Panc1 (cell line): ENCODE data around the gene TRIOBP. TPM values are rescaled to one million over a fixed set of nuclear protein-coding genes. Genes with fewer than 3 reads are reported as not detected.

Experiments
- ATAC-seq: fragments of 200-7000 bp; cut with Tn5 transposase; 2 replicates; pipeline ENCODE4 v1.9.1; 2020; ENCODE audit warnings: mild to moderate bottlenecking, moderate library complexity
- BruUV-seq: library from RNA; stranded (reverse); fragments of 400-500 nt; replicated peaks from 2 replicates; lab custom pipeline; 2021; lab: Mats Ljungman, UMichigan
- CTCF ChIA-PET: fragments of 300-600 bp; sonication (Branson Sonifier 250); formaldehyde crosslinking; loops from one replicate; lab custom pipeline; 2022; ENCODE audit warnings: antibody characterized with exemption; lab: Charles Lee
- POLR2A ChIA-PET: fragments of 300-600 bp; sonication (Branson Sonifier 250); formaldehyde crosslinking; loops from one replicate; lab custom pipeline; 2022; ENCODE audit warnings: antibody characterized with exemption; lab: Charles Lee
- DNase-seq: peaks from one replicate; pipeline ENCODE4 v3.0.0-alpha.2; 2010; ENCODE audit warnings: low read depth, low spot score
- H3K27ac ChIP-seq: 2 replicates; pipeline ENCODE4 v1.5.1; 2011; ENCODE audit warnings: mild to moderate bottlenecking, low read length, inconsistent platforms
- H3K27me3 ChIP-seq: fragments of 200-500 bp; sonication (Bioruptor generic); 2 replicates; pipeline ENCODE4 v1.6.0; 2014; ENCODE audit warnings: low read length, inconsistent platforms; ENCODE audit not compliant: control insufficient read depth, insufficient read depth
- H3K36me3 ChIP-seq: fragments of 200-500 bp; sonication (Bioruptor generic); 2 replicates; pipeline ENCODE4 v1.5.1; 2014; ENCODE audit warnings: inconsistent platforms, mild to moderate bottlenecking, low read length, moderate library complexity; ENCODE audit not compliant: control insufficient read depth, insufficient read depth
- H3K4me1 ChIP-seq: 2 replicates; pipeline ENCODE4 v1.5.1; 2011; ENCODE audit warnings: inconsistent platforms, mild to moderate bottlenecking, low read length, moderate library complexity; ENCODE audit not compliant: control insufficient read depth, insufficient read depth
- H3K4me3 ChIP-seq, 2 experiments: 2 replicates each; pipeline ENCODE4 v1.5.1; 2011 to 2012; ENCODE audit warnings: low read depth in 2 of 2, low read length in 2 of 2, mild to moderate bottlenecking in 2 of 2, inconsistent platforms in 1 of 2, moderate library complexity in 1 of 2
- H3K9me3 ChIP-seq: fragments of 200-500 bp; sonication (Bioruptor generic); 2 replicates; pipeline ENCODE4 v1.5.1; 2014; ENCODE audit warnings: low read depth, mild to moderate bottlenecking, inconsistent platforms, low read length, moderate library complexity; ENCODE audit not compliant: control insufficient read depth, insufficient read depth
- POLR2AphosphoS5 ChIP-seq: IDR thresholded peaks from 2 replicates; pipeline ENCODE4 v1.6.1; 2012; ENCODE audit warnings: mild to moderate bottlenecking, low read depth, low read length, moderate library complexity
- SIN3A ChIP-seq: IDR thresholded peaks from 2 replicates; pipeline ENCODE4 v1.6.1; 2012; ENCODE audit warnings: low read depth, mild to moderate bottlenecking, low read length, moderate library complexity, borderline replicate concordance; ENCODE audit not compliant: insufficient read depth
- TCF7L2 ChIP-seq: IDR thresholded peaks from 2 replicates; pipeline ENCODE4 v1.6.1; 2011; ENCODE audit warnings: mild to moderate bottlenecking, low read depth, low read length, inconsistent platforms
- in situ Hi-C: cut with HindIII; loops from 2 replicates; pipeline ENCODE4 v1.10.0; 2016; ENCODE audit warnings: low sequenced_read_pairs, low pct_unique_long_range_greater_than_20kb
- intact Hi-C: fragments of 100-400 bp; cut with micrococcal nuclease; formaldehyde crosslinking; loops from one replicate; pipeline ENCODE4 v1.10.0; 2022; ENCODE audit not compliant: unreplicated experiment
- total RNA-seq: library from RNA; stranded (reverse); gene quantifications from one replicate; pipeline ENCODE4 v1.2.1, GENCODE V29; 2021; ENCODE audit not compliant: unreplicated experiment
- TF ChIP-seq, protein P1 (sequence below): fragments of 450-650 bp; IDR thresholded peaks from 2 replicates; pipeline ENCODE4 v1.5.1; 2017; ENCODE audit warnings: mild to moderate bottlenecking
- TF ChIP-seq, protein P2 (sequence below), 2 experiments: IDR thresholded peaks; 2 replicates each; pipeline ENCODE4 v1.6.1; 2011 to 2012; ENCODE audit warnings: low read depth in 2 of 2, control low read depth in 1 of 2, low read length in 1 of 2, mild to moderate bottlenecking in 1 of 2, moderate library complexity in 1 of 2; ENCODE audit not compliant: insufficient read depth in 1 of 2

Gene TRIOBP
- total RNA-seq, 1 experiment from 2014 or later, result 50.5 TPM

DNA sequence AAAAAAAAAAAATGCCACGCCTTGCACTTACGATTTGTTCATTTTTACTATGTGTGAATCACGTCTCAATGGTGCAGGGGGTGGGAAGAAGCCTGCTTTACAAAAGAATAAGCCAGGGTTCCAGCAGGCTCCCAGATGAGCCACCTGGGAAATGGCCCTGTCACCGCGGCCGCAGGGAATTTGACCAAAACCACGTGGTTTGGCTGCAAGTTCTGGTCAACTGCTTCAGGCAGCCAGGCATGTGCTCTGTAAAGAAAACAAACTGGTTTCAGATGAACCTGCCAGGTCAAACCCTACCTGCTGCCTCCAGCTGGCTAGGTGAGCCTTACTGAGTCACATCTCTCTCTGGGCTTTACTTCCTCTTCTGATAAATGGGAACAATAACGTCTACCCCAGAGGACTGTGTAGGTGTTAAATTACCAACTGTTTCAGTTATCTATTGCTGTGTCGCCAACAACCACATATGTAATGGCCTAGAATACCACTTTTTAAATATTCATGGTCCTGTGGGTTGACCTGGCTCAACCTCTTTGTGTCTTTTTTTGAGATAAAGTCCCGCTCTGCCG is 80.4 kb downstream of the TRIOBP start:
- ChIA-PET POLR2A (no interaction called here), CTCF (no interaction called here)
- intact Hi-C loops, result no loop called here
- Histone ChIP-seq H3K27me3 (no peaks in the 10 kb centered on the region), H3K4me1 (peaks cover 10% of the 10 kb centered on the region), H3K36me3 (no peaks in the 10 kb centered on the region), H3K27ac (no peak overlapping the region), H3K4me3 (no peak overlapping the region), H3K9me3 (no peaks in the 10 kb centered on the region)
- in situ Hi-C loops, result no loop called here
- no peak for TF ChIP-seq TCF7L2
- TF ChIP-seq, protein P1, sequence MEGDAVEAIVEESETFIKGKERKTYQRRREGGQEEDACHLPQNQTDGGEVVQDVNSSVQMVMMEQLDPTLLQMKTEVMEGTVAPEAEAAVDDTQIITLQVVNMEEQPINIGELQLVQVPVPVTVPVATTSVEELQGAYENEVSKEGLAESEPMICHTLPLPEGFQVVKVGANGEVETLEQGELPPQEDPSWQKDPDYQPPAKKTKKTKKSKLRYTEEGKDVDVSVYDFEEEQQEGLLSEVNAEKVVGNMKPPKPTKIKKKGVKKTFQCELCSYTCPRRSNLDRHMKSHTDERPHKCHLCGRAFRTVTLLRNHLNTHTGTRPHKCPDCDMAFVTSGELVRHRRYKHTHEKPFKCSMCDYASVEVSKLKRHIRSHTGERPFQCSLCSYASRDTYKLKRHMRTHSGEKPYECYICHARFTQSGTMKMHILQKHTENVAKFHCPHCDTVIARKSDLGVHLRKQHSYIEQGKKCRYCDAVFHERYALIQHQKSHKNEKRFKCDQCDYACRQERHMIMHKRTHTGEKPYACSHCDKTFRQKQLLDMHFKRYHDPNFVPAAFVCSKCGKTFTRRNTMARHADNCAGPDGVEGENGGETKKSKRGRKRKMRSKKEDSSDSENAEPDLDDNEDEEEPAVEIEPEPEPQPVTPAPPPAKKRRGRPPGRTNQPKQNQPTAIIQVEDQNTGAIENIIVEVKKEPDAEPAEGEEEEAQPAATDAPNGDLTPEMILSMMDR, result no peak
- TF ChIP-seq, protein P2, sequence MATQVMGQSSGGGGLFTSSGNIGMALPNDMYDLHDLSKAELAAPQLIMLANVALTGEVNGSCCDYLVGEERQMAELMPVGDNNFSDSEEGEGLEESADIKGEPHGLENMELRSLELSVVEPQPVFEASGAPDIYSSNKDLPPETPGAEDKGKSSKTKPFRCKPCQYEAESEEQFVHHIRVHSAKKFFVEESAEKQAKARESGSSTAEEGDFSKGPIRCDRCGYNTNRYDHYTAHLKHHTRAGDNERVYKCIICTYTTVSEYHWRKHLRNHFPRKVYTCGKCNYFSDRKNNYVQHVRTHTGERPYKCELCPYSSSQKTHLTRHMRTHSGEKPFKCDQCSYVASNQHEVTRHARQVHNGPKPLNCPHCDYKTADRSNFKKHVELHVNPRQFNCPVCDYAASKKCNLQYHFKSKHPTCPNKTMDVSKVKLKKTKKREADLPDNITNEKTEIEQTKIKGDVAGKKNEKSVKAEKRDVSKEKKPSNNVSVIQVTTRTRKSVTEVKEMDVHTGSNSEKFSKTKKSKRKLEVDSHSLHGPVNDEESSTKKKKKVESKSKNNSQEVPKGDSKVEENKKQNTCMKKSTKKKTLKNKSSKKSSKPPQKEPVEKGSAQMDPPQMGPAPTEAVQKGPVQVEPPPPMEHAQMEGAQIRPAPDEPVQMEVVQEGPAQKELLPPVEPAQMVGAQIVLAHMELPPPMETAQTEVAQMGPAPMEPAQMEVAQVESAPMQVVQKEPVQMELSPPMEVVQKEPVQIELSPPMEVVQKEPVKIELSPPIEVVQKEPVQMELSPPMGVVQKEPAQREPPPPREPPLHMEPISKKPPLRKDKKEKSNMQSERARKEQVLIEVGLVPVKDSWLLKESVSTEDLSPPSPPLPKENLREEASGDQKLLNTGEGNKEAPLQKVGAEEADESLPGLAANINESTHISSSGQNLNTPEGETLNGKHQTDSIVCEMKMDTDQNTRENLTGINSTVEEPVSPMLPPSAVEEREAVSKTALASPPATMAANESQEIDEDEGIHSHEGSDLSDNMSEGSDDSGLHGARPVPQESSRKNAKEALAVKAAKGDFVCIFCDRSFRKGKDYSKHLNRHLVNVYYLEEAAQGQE (IDR thresholded peaks at IDR 0.05; ENCODE audit: insufficient read depth in 1 of 2, low read depth in 2 of 2, low read length in 1 of 2), result no peak
- TF ChIP-seq SIN3A, result no peak
- TF ChIP-seq POLR2AphosphoS5, result no peak
- ATAC-seq (no peak), DNase-seq (no peak)
- BruUV-seq, result no TSS peak

DNA sequence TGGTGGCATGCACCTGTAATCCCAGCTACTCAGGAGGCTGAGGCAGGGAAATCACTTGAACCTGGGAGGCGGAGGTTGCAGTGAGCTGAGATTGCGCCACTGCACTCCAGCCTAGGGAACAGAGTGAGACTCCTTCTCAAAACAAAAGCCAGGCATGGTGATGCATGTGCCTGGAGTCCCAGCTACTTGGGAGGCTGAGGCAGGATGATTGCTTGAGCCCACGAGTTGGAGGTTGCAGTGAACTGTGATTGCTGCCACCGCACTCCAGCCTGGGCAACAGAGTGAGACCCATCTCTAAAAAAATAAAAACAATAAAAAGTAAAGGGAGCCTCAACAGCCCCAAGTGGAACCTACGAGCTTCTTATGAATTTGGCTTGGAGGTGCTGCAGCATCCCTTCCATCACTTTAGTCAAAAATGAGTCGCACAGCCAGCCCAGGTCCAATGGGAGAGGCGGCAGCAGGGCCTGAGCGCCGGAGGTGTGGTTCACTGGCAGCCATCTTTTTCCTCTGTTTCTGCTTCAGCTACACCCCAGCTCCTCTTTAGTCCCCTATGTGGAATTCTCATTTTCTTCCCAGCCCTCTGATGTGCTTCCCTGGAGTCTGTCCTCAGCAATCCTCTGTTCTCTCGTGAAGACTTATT is 81.6 kb downstream of the TRIOBP start:
- H3K4me1 ChIP-seq, result peaks cover 10% of the 10 kb centered on the region
- no peak for ATAC-seq
- H3K27ac ChIP-seq, result no peak overlapping the region
- TF ChIP-seq, protein P2 (IDR thresholded peaks at IDR 0.05; ENCODE audit: insufficient read depth in 1 of 2, low read depth in 2 of 2, low read length in 1 of 2), result no peak
- TF ChIP-seq SIN3A (no peak), TCF7L2 (no peak), POLR2AphosphoS5 (no peak)
- TF ChIP-seq, protein P1, result no peak
- ChIA-PET CTCF (no interaction called here), POLR2A (interaction anchor here (0.6 kb wide), 1 partner anchor 89 kb away, joined by 9 read pairs; no protein-coding TSS in a partner anchor)
- H3K36me3 ChIP-seq, result no peaks in the 10 kb centered on the region
- H3K9me3 ChIP-seq, result no peaks in the 10 kb centered on the region
- no peak for DNase-seq
- in situ Hi-C loops, result no loop called here
- no peak overlapping the region for H3K4me3 ChIP-seq
- H3K27me3 ChIP-seq, result no peaks in the 10 kb centered on the region
- no TSS peak for BruUV-seq
- intact Hi-C loops, result no loop called here
